ENCODE measurements around the gene WFDC1. TPM values are rescaled to one million over a fixed set of nuclear protein-coding genes. Genes with fewer than 3 reads are reported as not detected.

WFDC1 gene
- total and polyA plus RNA-seq, 2 donors (not counting 3 experiments of a cell fraction or from before 2014, with no cell fraction given): not detected

DNA sequence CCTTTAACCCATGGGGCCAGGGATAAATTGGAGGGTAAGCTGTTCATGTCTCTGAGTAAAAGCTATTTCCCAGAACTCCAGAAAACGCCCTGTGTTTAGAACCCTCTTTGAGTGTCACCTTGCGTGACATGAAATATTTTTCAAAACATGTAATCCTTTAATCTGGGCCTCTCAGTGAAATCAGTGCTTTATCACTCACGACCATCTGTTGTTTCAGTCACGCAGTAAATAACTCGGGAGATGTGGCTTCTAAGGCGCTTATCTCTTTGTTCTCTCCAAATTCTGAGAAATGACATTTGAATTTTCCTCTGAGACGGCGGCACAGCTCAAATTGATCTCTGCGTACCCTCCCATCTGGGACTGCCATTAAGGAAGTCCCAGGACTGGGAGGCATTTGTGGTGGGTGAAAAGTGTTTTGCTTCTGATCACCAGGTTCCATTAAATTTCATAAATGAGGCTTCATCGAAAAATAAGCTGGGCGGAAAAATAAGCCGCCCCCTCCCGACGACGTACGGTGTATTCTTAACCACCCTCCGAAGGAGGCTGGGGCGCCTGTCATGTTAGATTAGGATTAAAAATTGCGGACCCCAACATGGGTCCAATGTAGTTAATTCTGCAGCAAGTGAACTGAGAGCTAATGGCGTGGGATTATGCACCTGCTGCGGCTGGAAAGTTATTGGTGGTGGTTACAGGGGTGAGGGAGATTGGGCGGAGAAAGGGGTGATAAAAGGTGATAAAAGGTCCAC, 12.7 kb downstream of the WFDC1 start:
- H3K79me2 ChIP-seq (ENCODE audit: control insufficient read depth, insufficient read depth, low read length): no peaks in the 10 kb centered on the region
- H3K36me3 ChIP-seq (ENCODE audit: control insufficient read depth in 2 of 2, extremely low read depth in 1 of 2, insufficient read depth in 2 of 2, low read length in 2 of 2): no peaks in the 10 kb centered on the region
- ChIA-PET CTCF (interaction anchor here (0.7 to 1.9 kb wide), 9 partner anchors 17 to 350 kb away, joined by 3 to 21 read pairs (median 4); partner anchors contain the start of gene TAF1C), POLR2A (no interaction called here)
- intact Hi-C loops (cut with micrococcal nuclease) (loop anchor here (10.0 kb wide), 1 partner anchor 353 kb away; the partner anchor contains the start of gene OSGIN1), dilution Hi-C loops (cut with MboI; ENCODE audit: extremely low pct_ligation_motif_present, low sequenced_read_pairs) (no loop called here)
- FAIRE-seq (no peak), DNase-seq (ENCODE audit: low read depth, low spot score) (no peak)
- H3K27ac ChIP-seq (ENCODE audit: insufficient read depth, low read depth, low read length): no peak overlapping the region
- no peak overlapping the region for H3K9ac ChIP-seq (replicated peaks; ENCODE audit: extremely low read depth, insufficient read depth, low read length)
- no peak overlapping the region for H2AFZ ChIP-seq (ENCODE audit: low read depth, low read length)
- TF ChIP-seq, protein P1, sequence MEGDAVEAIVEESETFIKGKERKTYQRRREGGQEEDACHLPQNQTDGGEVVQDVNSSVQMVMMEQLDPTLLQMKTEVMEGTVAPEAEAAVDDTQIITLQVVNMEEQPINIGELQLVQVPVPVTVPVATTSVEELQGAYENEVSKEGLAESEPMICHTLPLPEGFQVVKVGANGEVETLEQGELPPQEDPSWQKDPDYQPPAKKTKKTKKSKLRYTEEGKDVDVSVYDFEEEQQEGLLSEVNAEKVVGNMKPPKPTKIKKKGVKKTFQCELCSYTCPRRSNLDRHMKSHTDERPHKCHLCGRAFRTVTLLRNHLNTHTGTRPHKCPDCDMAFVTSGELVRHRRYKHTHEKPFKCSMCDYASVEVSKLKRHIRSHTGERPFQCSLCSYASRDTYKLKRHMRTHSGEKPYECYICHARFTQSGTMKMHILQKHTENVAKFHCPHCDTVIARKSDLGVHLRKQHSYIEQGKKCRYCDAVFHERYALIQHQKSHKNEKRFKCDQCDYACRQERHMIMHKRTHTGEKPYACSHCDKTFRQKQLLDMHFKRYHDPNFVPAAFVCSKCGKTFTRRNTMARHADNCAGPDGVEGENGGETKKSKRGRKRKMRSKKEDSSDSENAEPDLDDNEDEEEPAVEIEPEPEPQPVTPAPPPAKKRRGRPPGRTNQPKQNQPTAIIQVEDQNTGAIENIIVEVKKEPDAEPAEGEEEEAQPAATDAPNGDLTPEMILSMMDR (IDR thresholded peaks at IDR 0.05; ENCODE audit: extremely low read depth in 1 of 2, insufficient read depth in 1 of 2, low read depth in 1 of 2, low read length in 2 of 2): no peak
- TF ChIP-seq GATA2 (IDR thresholded peaks at IDR 0.05; ENCODE audit: insufficient read depth, insufficient read length, low read depth, low read length): no peak
- BruUV-seq (replicated peaks): no TSS peak
- H3K4me3 ChIP-seq (replicated peaks in 1 of 3; ENCODE audit: insufficient read depth in 1 of 3, low read depth in 1 of 3, low read length in 3 of 3): no peak overlapping the region
- H3K9me1 ChIP-seq (replicated peaks; ENCODE audit: control insufficient read depth, extremely low read depth, insufficient read depth, low read length): no peaks in the 10 kb centered on the region
- peaks cover 2% of the 10 kb centered on the region for H3K4me1 ChIP-seq (ENCODE audit: control insufficient read depth, extremely low read depth, insufficient read depth, low read length)
- H4K20me1 ChIP-seq (replicated peaks; ENCODE audit: control insufficient read depth, extremely low read depth, insufficient read depth, low read length): no peaks in the 10 kb centered on the region
- no peaks in the 10 kb centered on the region for H3K9me3 ChIP-seq (replicated peaks; ENCODE audit: control insufficient read depth, insufficient read depth, low read length)
- H3K4me2 ChIP-seq (ENCODE audit: insufficient read depth, low read length): no peak overlapping the region
- peaks cover 10 to 25% of the 10 kb centered on the region in 2 experiments for H3K27me3 ChIP-seq (ENCODE audit: control insufficient read depth in 2 of 2, insufficient read depth in 2 of 2, low read length in 2 of 2)

DNA sequence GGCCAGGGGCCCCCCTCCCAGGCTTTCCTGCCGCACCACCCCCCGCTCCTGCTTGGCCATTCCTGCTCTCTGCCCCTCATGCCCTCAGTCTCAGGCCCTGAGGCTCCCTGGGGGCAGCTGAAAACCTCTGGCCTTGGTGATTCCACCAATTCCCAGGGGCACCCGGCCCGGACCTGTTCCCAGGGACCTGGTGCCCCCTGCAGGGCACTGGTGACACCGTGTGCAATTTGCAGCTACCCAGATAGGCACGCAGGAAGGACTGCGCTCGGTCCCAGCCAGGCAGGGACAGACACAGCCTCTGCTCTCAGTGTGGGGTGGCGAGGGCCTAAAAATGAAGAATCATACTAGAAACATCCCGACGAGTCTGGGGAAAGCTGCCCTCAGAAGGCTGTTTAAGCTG, 13.4 kb downstream of the WFDC1 start:
- Histone ChIP-seq H2AFZ (ENCODE audit: low read depth, low read length) (no peak overlapping the region), H3K4me3 (replicated peaks in 1 of 3; ENCODE audit: insufficient read depth in 1 of 3, low read depth in 1 of 3, low read length in 3 of 3) (no peak overlapping the region)
- intact Hi-C loops (cut with micrococcal nuclease): loop anchor here (1.0 to 10.0 kb wide), 2 partner anchors 31 to 353 kb away; partner anchors contain the start of gene OSGIN1

More for the DNA sequence above, 13.4 kb downstream of the WFDC1 start:
- peaks cover 14 to 23% of the 10 kb centered on the region in 2 experiments for H3K27me3 ChIP-seq (ENCODE audit: control insufficient read depth in 2 of 2, insufficient read depth in 2 of 2, low read length in 2 of 2)
- H4K20me1 ChIP-seq (replicated peaks; ENCODE audit: control insufficient read depth, extremely low read depth, insufficient read depth, low read length): no peaks in the 10 kb centered on the region
- H3K36me3 ChIP-seq (ENCODE audit: control insufficient read depth in 2 of 2, extremely low read depth in 1 of 2, insufficient read depth in 2 of 2, low read length in 2 of 2): no peaks in the 10 kb centered on the region
- FAIRE-seq (no peak), DNase-seq (ENCODE audit: low read depth, low spot score) (peak; percentile 15)
- no peaks in the 10 kb centered on the region for H3K79me2 ChIP-seq (ENCODE audit: control insufficient read depth, insufficient read depth, low read length)
- dilution Hi-C loops (cut with MboI; ENCODE audit: extremely low pct_ligation_motif_present, low sequenced_read_pairs): no loop called here
- no TSS peak for BruUV-seq (replicated peaks)
- no peak overlapping the region for H3K4me2 ChIP-seq (ENCODE audit: insufficient read depth, low read length)
- H3K4me1 ChIP-seq (ENCODE audit: control insufficient read depth, extremely low read depth, insufficient read depth, low read length): no peaks in the 10 kb centered on the region
- TF ChIP-seq, protein P1 (IDR thresholded peaks at IDR 0.05; ENCODE audit: extremely low read depth in 1 of 2, insufficient read depth in 1 of 2, low read depth in 1 of 2, low read length in 2 of 2): peak; percentile 32 to 58
- TF ChIP-seq JUN (IDR thresholded peaks at IDR 0.05; ENCODE audit: borderline replicate concordance, insufficient read depth, insufficient read length, low read depth): no peak
- no peak for TF ChIP-seq POLR2AphosphoS5 (IDR thresholded peaks at IDR 0.05; ENCODE audit: insufficient read depth, low read depth, low read length)
- no peak for TF ChIP-seq GATA2 (IDR thresholded peaks at IDR 0.05; ENCODE audit: insufficient read depth, insufficient read length, low read depth, low read length)
- no peak for TF ChIP-seq EZH2 (IDR thresholded peaks at IDR 0.05; ENCODE audit: borderline replicate concordance, low read depth, low read length, severe bottlenecking)
- TF ChIP-seq, protein P2, sequence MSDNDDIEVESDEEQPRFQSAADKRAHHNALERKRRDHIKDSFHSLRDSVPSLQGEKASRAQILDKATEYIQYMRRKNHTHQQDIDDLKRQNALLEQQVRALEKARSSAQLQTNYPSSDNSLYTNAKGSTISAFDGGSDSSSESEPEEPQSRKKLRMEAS (IDR thresholded peaks at IDR 0.05; ENCODE audit: insufficient read depth, insufficient read length): no peak
- TF ChIP-seq FOS (IDR thresholded peaks at IDR 0.05; ENCODE audit: borderline replicate concordance, insufficient read depth, low read length): no peak
- no peak for TF ChIP-seq MYC (IDR thresholded peaks at IDR 0.05; ENCODE audit: low read depth, low read length)
- TF ChIP-seq POLR2A (IDR thresholded peaks at IDR 0.05; ENCODE audit: low read depth, low read length): no peak
- no peak overlapping the region for H3K27ac ChIP-seq (ENCODE audit: insufficient read depth, low read depth, low read length)
- ChIA-PET CTCF (interaction anchor here (0.7 to 1.9 kb wide), 9 partner anchors 18 to 351 kb away, joined by 3 to 21 read pairs (median 4); partner anchors contain the start of gene TAF1C), POLR2A (no interaction called here)
- no peak overlapping the region for H3K9ac ChIP-seq (replicated peaks; ENCODE audit: extremely low read depth, insufficient read depth, low read length)
- H3K9me3 ChIP-seq (replicated peaks; ENCODE audit: control insufficient read depth, insufficient read depth, low read length): no peaks in the 10 kb centered on the region
- H3K9me1 ChIP-seq (replicated peaks; ENCODE audit: control insufficient read depth, extremely low read depth, insufficient read depth, low read length): no peaks in the 10 kb centered on the region
